GM12873 (cell line): Measurements from ENCODE around the gene UBL7.

ENCODE experiments used
- TF ChIP-seq, protein P1 (sequence below): IDR thresholded peaks from 2 replicates; pipeline ENCODE4 v1.5.1; 2012; ENCODE audit warnings: low read depth, mild to moderate bottlenecking, moderate library complexity, low read length, control low read depth; ENCODE audit not compliant: insufficient read depth; ENCODE audit errors: missing control alignments

Gene UBL7

DNA sequence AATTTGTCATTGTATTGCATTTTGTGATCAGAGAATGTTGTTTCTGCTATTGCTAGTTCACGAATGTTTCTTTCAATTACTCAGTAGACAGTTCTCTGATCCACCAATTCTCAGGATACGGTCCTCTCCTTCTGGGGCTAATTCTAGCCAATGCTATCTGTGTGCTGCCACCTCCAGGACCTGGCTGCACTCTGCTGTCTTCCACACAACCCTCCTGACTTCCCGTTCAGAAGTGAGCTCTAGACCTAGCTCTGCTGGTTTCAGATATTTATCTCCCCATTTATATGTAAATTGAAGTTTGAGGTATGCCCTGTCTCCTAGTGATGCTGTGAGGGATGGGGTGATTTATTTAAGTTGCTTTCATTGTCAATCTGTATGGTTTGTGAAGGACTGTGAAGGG, 21.7 kb upstream of the UBL7 start:
- TF ChIP-seq, protein P1, sequence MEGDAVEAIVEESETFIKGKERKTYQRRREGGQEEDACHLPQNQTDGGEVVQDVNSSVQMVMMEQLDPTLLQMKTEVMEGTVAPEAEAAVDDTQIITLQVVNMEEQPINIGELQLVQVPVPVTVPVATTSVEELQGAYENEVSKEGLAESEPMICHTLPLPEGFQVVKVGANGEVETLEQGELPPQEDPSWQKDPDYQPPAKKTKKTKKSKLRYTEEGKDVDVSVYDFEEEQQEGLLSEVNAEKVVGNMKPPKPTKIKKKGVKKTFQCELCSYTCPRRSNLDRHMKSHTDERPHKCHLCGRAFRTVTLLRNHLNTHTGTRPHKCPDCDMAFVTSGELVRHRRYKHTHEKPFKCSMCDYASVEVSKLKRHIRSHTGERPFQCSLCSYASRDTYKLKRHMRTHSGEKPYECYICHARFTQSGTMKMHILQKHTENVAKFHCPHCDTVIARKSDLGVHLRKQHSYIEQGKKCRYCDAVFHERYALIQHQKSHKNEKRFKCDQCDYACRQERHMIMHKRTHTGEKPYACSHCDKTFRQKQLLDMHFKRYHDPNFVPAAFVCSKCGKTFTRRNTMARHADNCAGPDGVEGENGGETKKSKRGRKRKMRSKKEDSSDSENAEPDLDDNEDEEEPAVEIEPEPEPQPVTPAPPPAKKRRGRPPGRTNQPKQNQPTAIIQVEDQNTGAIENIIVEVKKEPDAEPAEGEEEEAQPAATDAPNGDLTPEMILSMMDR: no peak

DNA sequence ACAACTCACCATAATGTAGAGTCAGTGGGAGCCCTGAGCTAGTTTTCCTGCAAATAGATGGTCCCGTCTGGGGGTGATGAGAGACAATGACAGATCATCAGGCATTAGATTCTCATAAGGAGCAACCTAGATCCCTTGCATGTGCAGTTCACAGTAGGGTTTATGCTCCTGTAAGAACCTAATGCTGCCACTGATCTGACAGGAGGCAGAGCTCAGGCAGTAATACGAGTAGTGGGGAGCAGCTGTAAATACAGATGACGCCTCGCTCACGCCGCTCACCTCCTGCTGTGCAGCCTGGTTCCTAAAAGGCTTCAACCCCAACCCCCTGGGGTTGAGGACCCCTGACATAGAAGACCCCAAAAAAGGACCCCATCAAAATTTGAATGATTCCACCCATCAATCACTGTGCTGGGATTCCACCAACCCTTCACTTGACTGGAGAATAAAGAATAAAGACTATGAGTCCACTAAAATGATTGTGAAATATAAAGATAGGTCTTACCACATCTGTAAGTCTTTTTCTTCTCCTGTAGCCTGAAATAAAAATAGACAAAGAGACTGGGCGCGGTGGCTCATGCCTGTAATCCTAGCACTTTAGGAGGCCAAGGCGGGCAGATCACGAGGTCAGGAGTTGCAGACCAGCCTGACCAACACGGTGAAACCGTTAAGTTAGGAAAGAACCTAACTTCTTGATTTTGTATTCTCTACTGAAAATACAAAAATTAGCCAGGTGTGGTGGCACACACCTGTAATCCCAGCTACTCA, 9.9 kb upstream of the UBL7 start:
- TF ChIP-seq, protein P1: no peak

DNA sequence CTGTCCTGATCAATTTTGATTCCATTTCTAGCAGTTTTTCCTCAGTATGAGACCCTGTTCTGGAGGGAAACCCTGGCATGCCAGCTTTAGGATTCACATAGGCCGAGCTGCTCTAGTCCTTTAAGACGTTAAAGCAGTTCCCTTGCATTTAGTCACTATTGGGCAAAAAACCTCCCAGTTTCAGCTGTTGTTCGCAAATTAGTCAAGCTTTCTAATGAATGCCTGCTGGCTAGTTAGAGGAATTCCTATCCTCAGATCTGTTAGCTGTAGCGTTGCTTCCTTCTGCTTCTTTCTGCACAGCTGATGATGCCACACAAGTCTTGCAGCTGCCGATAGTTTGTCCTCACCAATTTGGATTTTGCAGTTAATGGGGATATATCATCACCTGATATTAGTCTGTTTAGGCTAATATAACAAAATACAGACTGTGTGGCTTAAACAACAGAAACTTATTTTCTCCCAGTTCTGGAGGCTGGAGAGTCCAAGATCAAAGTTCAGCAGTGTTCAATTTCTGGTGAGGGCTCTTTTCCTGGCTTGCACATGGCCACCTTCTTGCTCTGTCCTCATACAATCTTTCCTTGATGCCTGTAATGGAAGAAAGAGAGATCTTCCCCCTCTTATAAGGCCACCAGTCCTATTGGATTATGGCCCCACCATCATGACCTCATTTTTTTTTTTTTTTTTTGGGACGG, 7.5 kb upstream of the UBL7 start:
- TF ChIP-seq, protein P1: no peak

DNA sequence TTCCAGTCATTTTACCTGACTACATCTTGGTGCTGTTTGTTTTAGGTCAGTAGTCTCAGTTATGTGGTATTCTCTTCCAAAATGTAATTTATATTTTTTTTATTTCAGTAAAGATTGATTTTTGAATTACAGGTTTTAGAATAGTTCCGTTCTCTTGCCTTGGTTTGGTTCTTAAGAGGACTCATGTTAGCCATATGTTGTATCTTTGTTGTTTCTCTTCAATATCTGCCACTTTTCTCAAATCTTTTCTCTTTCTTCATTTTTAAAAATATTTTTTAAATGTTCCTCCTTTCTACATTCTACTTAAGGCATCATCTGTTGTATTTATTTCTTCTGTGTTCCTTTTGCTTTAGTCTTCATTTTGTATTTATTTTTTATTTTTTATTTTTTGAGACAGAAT, 5.6 kb upstream of the UBL7 start:
- TF ChIP-seq, protein P1: no peak

DNA sequence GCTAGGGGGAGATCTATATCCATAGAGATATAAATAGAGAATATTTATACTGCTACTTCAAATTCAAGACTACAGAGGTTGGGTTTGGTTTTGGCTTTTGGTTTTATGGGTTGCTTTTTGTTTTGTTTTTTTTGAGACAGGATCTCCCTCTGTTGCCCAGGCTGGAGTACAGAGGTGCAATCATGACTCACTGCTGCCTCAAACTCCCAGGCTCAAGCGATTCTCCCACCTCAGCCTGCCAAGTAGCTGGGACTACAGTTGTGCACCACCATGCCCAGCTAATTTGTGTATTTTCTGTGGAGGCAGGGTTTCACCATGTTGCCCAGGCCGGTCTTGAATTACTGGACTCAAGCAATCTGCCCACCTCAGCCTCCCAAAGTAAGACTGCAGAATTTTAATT, 3.9 kb upstream of the UBL7 start:
- TF ChIP-seq, protein P1: no peak

DNA sequence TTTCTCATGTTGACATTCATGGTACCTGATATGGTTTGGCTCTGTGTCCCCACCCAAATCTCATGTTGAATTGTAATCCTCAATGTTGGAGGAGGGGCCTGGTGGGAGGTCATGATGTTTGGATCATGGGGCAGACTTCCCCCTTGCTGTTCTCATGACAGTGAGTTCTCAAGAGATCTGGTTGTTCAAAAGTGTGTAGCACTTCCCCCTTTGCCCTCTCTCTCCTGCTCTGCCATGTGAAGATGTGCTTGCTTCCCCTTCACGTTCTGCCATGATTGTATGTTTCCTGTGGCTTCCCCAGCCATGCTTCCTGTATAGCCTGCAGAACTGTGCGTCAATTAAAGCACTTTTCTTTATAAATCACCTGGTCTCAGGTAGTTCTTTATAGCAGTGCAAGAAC, 3.3 kb upstream of the UBL7 start:
- TF ChIP-seq, protein P1: no peak

DNA sequence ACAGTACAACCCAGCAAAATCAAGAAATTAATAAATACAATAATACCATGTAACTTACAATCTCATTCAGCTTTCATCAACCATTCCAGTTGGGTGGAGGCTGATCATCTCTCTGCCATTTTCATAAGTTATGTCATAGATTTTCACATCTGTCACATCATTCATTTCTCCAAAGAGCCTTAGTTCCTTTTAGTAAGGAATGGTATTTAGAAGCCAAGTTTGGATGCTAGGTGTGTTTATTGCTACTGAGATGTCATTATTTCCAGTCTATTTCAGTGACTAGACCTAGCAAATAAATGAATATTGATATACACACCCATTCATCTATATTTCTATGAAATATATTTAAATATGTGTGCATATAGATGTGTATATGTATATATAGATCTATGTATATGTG, 2.7 kb upstream of the UBL7 start:
- TF ChIP-seq, protein P1: no peak
